ENCODE data around the gene SP100.

DNA sequence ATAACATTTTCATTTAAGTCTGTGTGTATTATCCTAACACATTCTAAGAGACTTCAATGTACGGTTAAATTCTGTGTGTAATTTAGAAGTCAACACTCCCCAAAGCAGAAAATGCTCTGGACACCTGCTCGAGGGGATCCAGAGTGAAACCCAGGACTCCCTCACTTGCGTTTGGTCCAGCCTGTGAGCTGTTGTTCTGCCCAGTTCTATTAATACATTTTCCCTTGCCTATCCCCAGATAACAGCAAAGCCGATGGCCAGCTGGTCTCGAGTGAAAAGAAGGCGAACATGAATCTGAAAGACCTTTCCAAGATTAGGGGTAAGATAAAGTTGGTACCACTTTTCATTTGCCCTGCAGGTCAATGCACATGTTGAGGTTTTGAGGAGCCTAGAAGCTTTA lies 31.0 kb upstream of the SP100 start:
- TF ChIP-seq, protein P1, sequence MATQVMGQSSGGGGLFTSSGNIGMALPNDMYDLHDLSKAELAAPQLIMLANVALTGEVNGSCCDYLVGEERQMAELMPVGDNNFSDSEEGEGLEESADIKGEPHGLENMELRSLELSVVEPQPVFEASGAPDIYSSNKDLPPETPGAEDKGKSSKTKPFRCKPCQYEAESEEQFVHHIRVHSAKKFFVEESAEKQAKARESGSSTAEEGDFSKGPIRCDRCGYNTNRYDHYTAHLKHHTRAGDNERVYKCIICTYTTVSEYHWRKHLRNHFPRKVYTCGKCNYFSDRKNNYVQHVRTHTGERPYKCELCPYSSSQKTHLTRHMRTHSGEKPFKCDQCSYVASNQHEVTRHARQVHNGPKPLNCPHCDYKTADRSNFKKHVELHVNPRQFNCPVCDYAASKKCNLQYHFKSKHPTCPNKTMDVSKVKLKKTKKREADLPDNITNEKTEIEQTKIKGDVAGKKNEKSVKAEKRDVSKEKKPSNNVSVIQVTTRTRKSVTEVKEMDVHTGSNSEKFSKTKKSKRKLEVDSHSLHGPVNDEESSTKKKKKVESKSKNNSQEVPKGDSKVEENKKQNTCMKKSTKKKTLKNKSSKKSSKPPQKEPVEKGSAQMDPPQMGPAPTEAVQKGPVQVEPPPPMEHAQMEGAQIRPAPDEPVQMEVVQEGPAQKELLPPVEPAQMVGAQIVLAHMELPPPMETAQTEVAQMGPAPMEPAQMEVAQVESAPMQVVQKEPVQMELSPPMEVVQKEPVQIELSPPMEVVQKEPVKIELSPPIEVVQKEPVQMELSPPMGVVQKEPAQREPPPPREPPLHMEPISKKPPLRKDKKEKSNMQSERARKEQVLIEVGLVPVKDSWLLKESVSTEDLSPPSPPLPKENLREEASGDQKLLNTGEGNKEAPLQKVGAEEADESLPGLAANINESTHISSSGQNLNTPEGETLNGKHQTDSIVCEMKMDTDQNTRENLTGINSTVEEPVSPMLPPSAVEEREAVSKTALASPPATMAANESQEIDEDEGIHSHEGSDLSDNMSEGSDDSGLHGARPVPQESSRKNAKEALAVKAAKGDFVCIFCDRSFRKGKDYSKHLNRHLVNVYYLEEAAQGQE (IDR thresholded peaks at IDR 0.05; ENCODE audit: borderline replicate concordance in 1 of 2, low read depth in 1 of 2, low read length in 2 of 2), result no peak
- TF ChIP-seq, protein P2, sequence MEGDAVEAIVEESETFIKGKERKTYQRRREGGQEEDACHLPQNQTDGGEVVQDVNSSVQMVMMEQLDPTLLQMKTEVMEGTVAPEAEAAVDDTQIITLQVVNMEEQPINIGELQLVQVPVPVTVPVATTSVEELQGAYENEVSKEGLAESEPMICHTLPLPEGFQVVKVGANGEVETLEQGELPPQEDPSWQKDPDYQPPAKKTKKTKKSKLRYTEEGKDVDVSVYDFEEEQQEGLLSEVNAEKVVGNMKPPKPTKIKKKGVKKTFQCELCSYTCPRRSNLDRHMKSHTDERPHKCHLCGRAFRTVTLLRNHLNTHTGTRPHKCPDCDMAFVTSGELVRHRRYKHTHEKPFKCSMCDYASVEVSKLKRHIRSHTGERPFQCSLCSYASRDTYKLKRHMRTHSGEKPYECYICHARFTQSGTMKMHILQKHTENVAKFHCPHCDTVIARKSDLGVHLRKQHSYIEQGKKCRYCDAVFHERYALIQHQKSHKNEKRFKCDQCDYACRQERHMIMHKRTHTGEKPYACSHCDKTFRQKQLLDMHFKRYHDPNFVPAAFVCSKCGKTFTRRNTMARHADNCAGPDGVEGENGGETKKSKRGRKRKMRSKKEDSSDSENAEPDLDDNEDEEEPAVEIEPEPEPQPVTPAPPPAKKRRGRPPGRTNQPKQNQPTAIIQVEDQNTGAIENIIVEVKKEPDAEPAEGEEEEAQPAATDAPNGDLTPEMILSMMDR (CRISPR knock-in tag; IDR thresholded peaks at IDR 0.05), result no peak
- no peak for TF ChIP-seq HOXA9 (CRISPR knock-in tag; IDR thresholded peaks at IDR 0.05; ENCODE audit: borderline replicate concordance)
- no peak for TF ChIP-seq SRY (CRISPR knock-in tag; IDR thresholded peaks at IDR 0.05)
- TF ChIP-seq POLR2A (IDR thresholded peaks at IDR 0.05; ENCODE audit: insufficient read depth in 1 of 2, low read depth in 2 of 2, low read length in 2 of 2), result no peak
- no peak for TF ChIP-seq JUND (CRISPR knock-in tag; IDR thresholded peaks at IDR 0.05)
- no peak for TF ChIP-seq MBNL3 (CRISPR knock-in tag; conservative IDR thresholded peaks at IDR 0.05)
- TF ChIP-seq ZNF883 (CRISPR knock-in tag; IDR thresholded peaks at IDR 0.05; ENCODE audit: not compliant biosample characterization), result no peak
- TF ChIP-seq KAT8 (CRISPR knock-in tag; IDR thresholded peaks at IDR 0.05), result no peak
- no peak for TF ChIP-seq SP1 (IDR thresholded peaks at IDR 0.05)
- TF ChIP-seq SP1 (CRISPR knock-in tag; IDR thresholded peaks at IDR 0.05), result no peak
- TF ChIP-seq ZNF710 (CRISPR knock-in tag; IDR thresholded peaks at IDR 0.05; ENCODE audit: borderline replicate concordance), result no peak
- no peak for TF ChIP-seq GATAD1 (CRISPR knock-in tag; IDR thresholded peaks at IDR 0.05)
- TF ChIP-seq RXRB (CRISPR knock-in tag; IDR thresholded peaks at IDR 0.05; ENCODE audit: borderline replicate concordance), result no peak

Data from HepG2 (cell line).